ENCODE data around the gene TTC8. TPM values are rescaled to one million over a fixed set of nuclear protein-coding genes. Genes with fewer than 3 reads are reported as not detected.

The TTC8 gene
- total RNA-seq, 4 donors from 2014 or later: 14.7 to 60.2 (median 17.0) TPM

DNA sequence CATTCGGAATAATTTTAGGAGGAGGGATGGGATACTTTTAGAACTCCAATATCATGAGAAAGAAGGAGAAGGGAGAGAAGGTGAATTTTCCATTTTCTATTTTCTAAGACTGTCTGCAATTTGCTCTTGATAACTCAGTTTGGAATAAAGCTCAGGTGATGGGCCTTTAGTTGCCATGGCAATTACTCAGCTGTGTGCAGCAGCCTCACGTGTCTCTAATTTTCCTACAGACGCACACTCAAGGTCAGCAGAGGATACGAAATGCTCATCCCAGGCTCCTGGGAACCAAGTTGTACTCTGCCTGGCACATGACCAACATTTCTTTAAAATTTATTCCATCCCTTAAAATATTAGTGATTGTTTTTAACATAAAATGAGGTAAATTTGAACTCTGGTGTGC, 76.7 kb downstream of the TTC8 start:
- 75 to 86% methylated on average over 1 to 4 of the region's 4 CpGs for WGBS, 2 donors (ENCODE audit: low coverage in 1 of 2)
- no peak for DNase-seq
- in situ Hi-C loops (cut with MboI; ENCODE audit: low pct_ligation_motif_present in 1 of 4, low pct_unique_long_range_greater_than_20kb in 1 of 4, low sequenced_read_pairs in 3 of 4): no loop called here
- Histone ChIP-seq H3K9me3 (no peaks in the 10 kb centered on the region), H3K4me1 (no peaks in the 10 kb centered on the region), H3K27ac (no peak overlapping the region), H3K36me3 (no peaks in the 10 kb centered on the region), H3K27me3 (no peaks in the 10 kb centered on the region), H3K4me3 (no peak overlapping the region)
- TF ChIP-seq EP300 (IDR thresholded peaks at IDR 0.05; ENCODE audit: low read depth) (no peak), POLR2AphosphoS5 (IDR thresholded peaks at IDR 0.05) (no peak), POLR2A (IDR thresholded peaks at IDR 0.05) (no peak)
- TF ChIP-seq, protein P1, sequence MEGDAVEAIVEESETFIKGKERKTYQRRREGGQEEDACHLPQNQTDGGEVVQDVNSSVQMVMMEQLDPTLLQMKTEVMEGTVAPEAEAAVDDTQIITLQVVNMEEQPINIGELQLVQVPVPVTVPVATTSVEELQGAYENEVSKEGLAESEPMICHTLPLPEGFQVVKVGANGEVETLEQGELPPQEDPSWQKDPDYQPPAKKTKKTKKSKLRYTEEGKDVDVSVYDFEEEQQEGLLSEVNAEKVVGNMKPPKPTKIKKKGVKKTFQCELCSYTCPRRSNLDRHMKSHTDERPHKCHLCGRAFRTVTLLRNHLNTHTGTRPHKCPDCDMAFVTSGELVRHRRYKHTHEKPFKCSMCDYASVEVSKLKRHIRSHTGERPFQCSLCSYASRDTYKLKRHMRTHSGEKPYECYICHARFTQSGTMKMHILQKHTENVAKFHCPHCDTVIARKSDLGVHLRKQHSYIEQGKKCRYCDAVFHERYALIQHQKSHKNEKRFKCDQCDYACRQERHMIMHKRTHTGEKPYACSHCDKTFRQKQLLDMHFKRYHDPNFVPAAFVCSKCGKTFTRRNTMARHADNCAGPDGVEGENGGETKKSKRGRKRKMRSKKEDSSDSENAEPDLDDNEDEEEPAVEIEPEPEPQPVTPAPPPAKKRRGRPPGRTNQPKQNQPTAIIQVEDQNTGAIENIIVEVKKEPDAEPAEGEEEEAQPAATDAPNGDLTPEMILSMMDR (IDR thresholded peaks at IDR 0.05): no peak
- intact Hi-C loops (cut with DNase I; ENCODE audit: low total_unique reads): no loop called here

DNA sequence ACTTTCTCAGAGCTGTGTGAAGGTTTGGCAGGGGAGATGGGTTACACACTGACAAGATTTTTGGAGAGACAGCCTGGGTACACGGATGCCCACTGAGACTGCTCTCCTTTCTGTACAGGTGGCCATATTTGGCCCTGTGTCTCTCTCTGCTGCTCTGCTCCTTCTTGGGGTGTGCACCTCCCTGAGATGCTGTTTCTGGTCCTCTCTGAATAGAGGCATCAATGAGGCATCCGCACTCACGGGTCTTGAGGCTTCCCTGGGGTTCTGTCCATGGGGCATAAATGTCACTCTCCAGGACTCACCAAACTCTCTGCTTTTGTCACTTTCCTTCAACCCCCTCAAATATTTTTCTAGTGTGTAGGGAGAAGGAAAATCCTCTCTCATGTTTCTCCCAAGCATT, 77.5 kb downstream of the TTC8 start:
- no peak overlapping the region for H3K27ac ChIP-seq
- H3K27me3 ChIP-seq: no peaks in the 10 kb centered on the region
- intact Hi-C loops (cut with DNase I; ENCODE audit: low total_unique reads): no loop called here
- TF ChIP-seq POLR2AphosphoS5 (IDR thresholded peaks at IDR 0.05): no peak
- no peaks in the 10 kb centered on the region for H3K36me3 ChIP-seq
- H3K9me3 ChIP-seq: no peaks in the 10 kb centered on the region
- 67% methylated on average over 3 of the region's 3 CpGs; no CpG with 5 or more reads in 1 of the 2 donors for WGBS, 2 donors (ENCODE audit: low coverage in 1 of 2)
- H3K4me3 ChIP-seq: no peak overlapping the region
- H3K4me1 ChIP-seq: no peaks in the 10 kb centered on the region
- in situ Hi-C loops (cut with MboI; ENCODE audit: low pct_ligation_motif_present in 1 of 4, low pct_unique_long_range_greater_than_20kb in 1 of 4, low sequenced_read_pairs in 3 of 4): no loop called here
- DNase-seq: no peak

DNA sequence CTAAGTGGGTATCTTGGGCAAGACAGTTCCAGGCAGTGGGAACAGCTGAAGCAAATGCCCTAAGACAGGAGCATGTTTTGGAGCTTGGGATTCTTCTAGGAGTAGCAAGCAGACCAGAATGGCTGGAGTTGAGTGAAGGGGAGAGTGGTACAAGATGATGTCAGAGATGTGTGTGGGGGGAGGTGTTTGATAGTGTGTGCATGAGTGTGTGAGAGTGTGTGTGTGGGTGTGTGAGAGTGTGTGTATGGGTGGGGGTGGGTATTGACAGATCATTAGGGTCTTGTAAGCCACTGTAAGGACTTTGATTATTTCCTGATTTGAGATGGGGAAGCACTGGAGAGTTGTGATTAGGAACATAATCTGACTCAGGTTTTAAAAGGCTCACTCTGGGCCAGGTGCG, 78.4 kb downstream of the TTC8 start:
- in situ Hi-C loops (cut with MboI; ENCODE audit: low pct_ligation_motif_present in 1 of 4, low pct_unique_long_range_greater_than_20kb in 1 of 4, low sequenced_read_pairs in 3 of 4): no loop called here
- intact Hi-C loops (cut with DNase I; ENCODE audit: low total_unique reads): no loop called here
- peaks cover 0 to 6% of the 10 kb centered on the region in 2 donors for H3K9me3 ChIP-seq
- DNase-seq: no peak
- H3K4me3 ChIP-seq: no peak overlapping the region
- no peaks in the 10 kb centered on the region for H3K36me3 ChIP-seq
- H3K27me3 ChIP-seq: no peaks in the 10 kb centered on the region
- WGBS, 2 donors (ENCODE audit: low coverage in 1 of 2): 87 to 100% methylated on average over 1 of the region's 1 CpG
- no peaks in the 10 kb centered on the region for H3K4me1 ChIP-seq
- TF ChIP-seq, protein P1 (IDR thresholded peaks at IDR 0.05): no peak
- TF ChIP-seq POLR2AphosphoS5 (IDR thresholded peaks at IDR 0.05) (no peak), POLR2A (IDR thresholded peaks at IDR 0.05) (no peak), EP300 (IDR thresholded peaks at IDR 0.05; ENCODE audit: low read depth) (no peak)
- no peak overlapping the region for H3K27ac ChIP-seq

DNA sequence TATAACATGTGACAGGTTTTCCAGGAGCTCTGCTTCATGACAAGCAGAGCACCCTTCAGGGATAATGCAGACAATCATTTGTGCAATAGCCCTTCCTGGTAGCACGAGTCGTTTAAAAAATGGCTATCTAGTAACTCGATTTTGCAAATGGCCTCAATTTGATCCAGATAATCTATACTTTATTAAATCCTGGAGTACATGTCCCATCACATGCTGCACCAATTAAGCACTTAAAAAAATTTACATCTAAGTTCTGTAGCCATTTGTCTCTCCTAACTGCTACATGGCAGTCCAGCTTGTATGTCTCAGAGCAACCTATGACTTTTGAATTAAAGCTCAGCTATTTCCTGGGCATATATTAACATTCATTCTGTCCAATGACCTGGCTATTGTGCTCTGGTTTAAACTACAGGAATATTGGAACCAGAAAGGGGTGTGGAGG, 79.8 kb downstream of the TTC8 start:
- H3K4me1 ChIP-seq: no peaks in the 10 kb centered on the region
- H3K9me3 ChIP-seq: peaks cover 0 to 6% of the 10 kb centered on the region in 2 donors
- 91% methylated on average over 3 of the region's 3 CpGs; no CpG with 5 or more reads in 1 of the 2 donors for WGBS, 2 donors (ENCODE audit: low coverage in 1 of 2)
- intact Hi-C loops (cut with DNase I; ENCODE audit: low total_unique reads) (no loop called here), in situ Hi-C loops (cut with MboI; ENCODE audit: low pct_ligation_motif_present in 1 of 4, low pct_unique_long_range_greater_than_20kb in 1 of 4, low sequenced_read_pairs in 3 of 4) (no loop called here)
- H3K27ac ChIP-seq: no peak overlapping the region
- H3K4me3 ChIP-seq: no peak overlapping the region
- H3K27me3 ChIP-seq: no peaks in the 10 kb centered on the region
- TF ChIP-seq, protein P1 (IDR thresholded peaks at IDR 0.05): no peak
- no peak for TF ChIP-seq POLR2AphosphoS5 (IDR thresholded peaks at IDR 0.05)
- TF ChIP-seq EP300 (IDR thresholded peaks at IDR 0.05; ENCODE audit: low read depth): no peak
- no peak for TF ChIP-seq POLR2A (IDR thresholded peaks at IDR 0.05)
- H3K36me3 ChIP-seq: no peaks in the 10 kb centered on the region
- DNase-seq: no peak

DNA sequence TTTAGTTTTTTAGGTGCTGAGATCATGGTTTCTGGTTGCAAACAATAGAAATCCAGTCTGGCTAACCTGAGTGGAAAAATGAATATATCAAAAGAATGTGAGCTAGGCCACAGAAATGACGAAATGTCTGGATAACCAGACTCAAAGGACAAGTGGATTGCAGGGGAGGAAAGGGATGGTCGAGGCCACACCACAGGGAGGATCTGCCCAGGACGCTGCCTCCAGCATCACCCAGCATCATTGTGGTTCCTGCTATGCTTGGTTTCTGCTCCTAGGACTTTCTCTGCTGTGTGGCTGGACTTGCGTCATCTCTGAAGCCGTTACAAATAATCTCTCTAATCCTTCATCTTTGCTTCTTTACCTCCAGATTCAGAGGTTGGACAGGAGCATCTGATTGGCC, 80.4 kb downstream of the TTC8 start:
- Histone ChIP-seq H3K27me3 (no peaks in the 10 kb centered on the region), H3K27ac (no peak overlapping the region), H3K36me3 (no peaks in the 10 kb centered on the region), H3K4me1 (no peaks in the 10 kb centered on the region), H3K4me3 (no peak overlapping the region), H3K9me3 (peaks cover 0 to 6% of the 10 kb centered on the region in 2 donors)
- no peak for DNase-seq
- in situ Hi-C loops (cut with MboI; ENCODE audit: low pct_ligation_motif_present in 1 of 4, low pct_unique_long_range_greater_than_20kb in 1 of 4, low sequenced_read_pairs in 3 of 4): no loop called here
- TF ChIP-seq POLR2AphosphoS5 (IDR thresholded peaks at IDR 0.05) (no peak), EP300 (IDR thresholded peaks at IDR 0.05; ENCODE audit: low read depth) (no peak), POLR2A (IDR thresholded peaks at IDR 0.05) (no peak)
- TF ChIP-seq, protein P1 (IDR thresholded peaks at IDR 0.05): no peak
- WGBS, 2 donors (ENCODE audit: low coverage in 1 of 2): 56 to 81% methylated on average over 4 to 5 of the region's 5 CpGs
- intact Hi-C loops (cut with DNase I; ENCODE audit: low total_unique reads): no loop called here

Data from transverse colon (tissue), 4 donors.